OCI-LY1 (cell line): ENCODE results near the gene PIH1D1.

Source experiments
- CTCF ChIP-seq: fragments of 200-600 bp; sonication (generic), shearing (Covaris generic); IDR thresholded peaks from 2 replicates; pipeline ENCODE4 v1.5.1; 2017; ENCODE audit warnings: mild to moderate bottlenecking, antibody characterized with exemption, low read length, moderate library complexity, mixed read lengths
- EZH2 ChIP-seq: fragments of 200-600 bp; sonication (generic), shearing (Covaris generic); IDR thresholded peaks from 2 replicates; pipeline ENCODE4 v1.8.0; 2017; ENCODE audit warnings: borderline replicate concordance, mixed run types, mild to moderate bottlenecking, antibody characterized with exemption, low read length, moderate library complexity, mixed read lengths

GRCh38 chr19:49428547-49429451, 22.8 kb downstream of the PIH1D1 start:
- TF ChIP-seq CTCF (no peak), EZH2 (no peak)
